HG02885 (cell line): ENCODE results near the gene PVALEF.

Experiments
- ATAC-seq: cut with Tn5 transposase; IDR thresholded peaks from one replicate; pipeline ENCODE4 v1.9.1; 2021; ENCODE audit warnings: mild to moderate bottlenecking; ENCODE audit not compliant: unreplicated experiment, poor library complexity

PVALEF gene

DNA sequence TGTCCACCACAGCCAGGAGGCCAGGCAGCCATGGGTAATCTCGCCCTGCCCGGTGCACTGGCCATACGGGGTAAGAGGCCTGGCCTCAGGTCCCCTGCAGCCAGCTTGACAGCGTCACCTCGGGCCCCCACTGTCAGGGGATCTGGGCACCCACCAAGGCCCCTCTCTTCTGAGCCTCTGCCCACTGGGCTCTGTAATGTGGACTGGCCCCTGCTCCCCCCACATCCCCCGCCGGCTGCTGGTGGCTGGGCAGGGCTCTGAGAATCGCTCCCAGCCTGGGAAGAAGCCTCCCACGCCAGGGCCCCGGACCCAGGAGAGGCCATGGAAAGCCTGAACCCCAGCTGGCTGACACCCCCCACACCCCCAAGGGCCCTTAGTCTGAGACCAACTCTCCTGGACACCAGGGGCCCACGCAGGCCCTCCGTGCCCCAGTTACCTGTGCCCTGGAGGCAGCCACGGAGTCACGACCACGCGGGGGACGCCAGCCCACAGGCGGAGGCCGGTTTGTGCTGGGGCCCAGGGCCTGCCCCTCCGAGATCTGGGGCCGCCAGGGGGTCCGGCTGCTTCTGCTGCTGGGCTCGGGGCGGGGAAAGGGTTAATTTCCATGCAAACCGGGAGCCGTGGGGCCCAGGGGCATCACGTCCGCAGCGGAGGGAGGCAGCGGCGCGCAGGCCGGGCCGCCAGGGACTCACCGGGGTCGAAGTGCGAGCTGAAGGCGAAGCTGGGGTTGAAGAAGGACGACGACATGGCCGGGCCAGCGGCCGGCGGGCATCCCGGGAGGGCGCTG, at the start of gene PVALEF:
TSS of gene PVALEF (plus strand) at position 262 of the 787 bp plus-strand sequence. CDS start 15,720 bp downstream, outside the sequence.
- ATAC-seq, result no peak

DNA sequence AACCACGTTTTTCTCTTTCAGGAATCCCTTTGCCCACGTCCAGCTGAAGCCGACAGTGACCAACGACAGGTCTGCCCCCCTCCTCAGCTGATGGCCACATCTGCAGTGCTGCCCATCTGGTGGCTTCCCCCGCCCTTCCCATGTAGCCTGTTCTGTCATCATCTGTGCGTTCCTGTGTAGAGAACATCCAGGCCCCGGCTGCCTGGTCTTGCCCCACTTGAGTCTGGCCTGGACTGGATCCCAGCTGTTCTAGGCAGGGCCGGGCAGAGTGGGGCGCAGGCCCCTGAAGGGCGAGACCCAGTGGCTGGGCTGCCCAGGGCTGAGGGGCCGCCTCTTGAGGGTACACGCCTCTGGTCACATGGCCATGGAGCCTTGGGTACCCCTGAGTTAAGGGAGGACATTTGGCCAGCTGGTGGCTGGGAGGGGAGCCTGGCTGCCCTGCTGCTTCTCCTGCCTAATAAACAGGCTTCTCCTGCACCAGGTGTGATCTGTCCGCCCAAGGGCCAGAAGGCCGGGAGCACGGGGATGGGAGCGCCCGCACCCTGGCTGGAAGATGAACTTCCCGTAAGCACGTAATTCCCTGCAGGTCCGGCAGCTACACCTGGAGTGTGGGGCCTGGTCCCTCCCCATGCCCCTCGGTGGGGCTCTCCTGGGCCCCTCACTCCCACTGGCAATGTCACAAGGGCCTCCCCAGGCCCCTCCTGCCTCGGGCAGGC, 49.4 kb upstream of the PVALEF start:
- no peak for ATAC-seq

DNA sequence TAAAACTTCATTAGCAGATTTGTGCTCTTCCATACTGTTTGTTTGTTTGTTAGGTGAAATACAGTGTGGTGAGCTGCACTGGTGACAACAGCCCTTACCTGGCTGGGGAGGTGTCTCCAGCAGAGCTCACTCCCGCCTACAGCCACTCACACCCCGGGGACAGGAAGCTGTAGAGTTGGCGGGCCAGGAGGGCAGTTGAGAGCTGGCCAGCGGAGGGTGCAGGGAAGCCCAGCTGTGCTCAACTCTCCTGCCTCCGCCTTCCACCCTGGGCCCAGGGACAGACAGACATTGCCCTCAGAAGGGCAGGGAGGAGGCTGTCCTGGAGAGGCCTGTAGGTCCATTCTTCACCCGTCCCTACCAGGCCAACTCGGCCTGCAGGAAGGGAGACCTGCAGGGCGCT, 48.6 kb upstream of the PVALEF start:
- ATAC-seq, result no peak

DNA sequence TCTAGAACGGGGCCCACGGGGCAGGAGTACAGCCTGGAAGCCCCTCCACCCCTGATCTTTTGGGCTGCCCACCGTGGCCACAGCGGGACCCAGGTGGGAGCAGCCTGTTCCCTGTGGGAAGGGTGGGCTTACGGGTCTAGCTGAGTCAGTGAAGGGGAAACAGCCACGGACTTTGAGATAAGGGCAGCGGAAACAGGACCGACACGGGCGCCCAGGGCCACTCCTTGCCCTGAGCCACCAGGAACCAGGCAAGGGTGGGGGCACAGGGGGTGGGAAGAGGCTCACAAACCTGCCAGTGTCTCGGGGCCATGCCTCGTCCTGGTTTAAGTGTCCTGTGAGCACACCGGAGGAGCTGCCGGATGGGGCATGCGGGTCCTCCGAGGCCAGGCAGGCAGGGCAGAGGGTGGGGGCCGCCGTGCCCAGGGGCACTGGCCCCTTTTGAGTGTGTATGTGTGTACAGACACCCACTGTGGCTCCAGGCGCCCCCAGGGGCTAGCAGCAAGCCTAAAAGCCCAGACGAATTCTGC, 47.6 kb upstream of the PVALEF start:
- ATAC-seq, result no peak

DNA sequence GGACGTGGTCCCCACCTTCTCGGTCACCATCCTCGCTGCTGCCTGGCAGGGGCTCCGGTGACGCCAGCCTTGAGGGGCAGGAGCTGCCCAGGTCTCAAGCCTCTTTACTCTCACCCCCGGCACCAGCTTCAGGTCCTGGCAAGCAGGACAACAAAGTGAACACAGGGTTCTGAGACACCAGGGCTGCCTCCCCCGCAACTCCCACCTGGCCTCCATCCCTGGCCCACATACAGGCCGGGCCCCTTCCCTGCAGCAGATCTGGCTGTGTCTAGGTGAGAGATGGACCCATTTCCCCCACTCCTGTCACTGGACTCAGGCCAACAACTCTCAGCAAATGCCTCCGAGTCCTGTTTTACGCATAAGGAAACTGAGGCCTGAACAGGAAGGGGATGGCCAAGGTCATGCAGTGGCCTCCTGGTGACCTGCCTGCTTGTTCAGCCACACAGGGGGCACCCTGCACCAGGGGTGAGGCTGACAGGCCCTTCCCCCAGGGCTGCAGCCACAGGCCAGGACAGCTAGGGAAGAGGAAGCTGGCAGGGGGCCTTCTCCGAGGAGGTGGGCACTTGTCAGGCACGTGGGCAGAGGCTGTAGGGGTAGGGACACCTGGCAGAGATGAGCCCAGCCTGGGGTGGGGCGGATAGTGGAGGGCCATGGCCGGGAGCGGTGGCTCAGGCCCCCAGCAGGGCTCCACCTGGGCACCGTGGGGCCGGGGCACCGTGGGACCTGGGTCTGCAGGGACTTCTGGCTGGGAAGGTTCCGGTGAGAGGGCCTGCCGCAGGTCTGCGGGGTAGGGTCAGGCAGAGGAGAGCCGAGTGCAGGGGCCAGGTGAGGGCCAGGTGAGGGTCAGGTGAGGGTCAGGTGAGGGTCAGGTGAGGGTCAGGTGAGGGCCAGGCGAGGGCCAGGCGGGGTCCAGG, 46.7 kb upstream of the PVALEF start:
- ATAC-seq, result no peak

DNA sequence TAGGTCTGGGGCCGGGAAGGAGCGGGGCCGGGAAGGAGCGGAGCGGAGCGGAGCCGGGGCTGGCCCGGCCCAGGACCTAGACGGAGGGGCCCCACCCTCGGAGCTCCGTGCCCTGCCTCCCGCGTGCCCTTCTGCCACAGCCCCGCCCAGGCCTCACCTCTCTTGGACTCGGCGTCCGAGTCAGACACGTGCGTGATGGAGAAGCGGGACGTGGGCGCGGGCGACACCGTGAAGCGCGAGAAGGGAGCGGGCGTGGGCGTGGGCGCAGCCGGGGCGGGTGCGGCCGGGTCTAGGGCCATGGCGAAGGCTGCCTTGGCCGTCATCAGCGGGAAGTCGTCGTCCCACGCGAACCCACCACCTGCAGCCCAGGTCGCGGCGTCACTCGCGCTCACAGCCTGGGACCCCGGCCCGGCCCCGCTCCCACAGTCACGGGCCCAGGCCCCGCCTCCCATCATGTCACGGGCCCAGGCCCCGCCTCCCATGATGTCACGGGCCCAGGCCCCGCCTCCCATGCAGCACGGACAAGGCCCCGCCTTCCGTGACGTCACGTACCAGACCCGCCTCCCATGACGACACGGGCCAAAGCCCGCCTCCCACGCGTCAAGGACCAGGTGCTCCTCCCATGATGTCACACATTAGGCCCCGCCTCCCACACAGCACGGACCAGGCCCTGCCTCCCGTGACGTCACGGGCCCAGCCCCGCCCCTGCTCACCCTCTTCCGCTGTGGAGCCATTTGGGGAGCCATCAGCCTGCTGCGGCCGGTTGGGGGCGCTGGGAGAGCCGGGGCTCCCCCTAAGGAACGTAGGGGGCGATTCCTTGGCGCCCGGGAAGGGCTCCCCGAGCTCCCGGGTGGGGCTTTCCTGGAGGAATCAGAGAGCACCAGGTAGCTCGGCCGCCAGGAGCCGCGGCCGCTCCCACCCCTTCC, 45.8 kb upstream of the PVALEF start:
- peak; percentile 48 for ATAC-seq

DNA sequence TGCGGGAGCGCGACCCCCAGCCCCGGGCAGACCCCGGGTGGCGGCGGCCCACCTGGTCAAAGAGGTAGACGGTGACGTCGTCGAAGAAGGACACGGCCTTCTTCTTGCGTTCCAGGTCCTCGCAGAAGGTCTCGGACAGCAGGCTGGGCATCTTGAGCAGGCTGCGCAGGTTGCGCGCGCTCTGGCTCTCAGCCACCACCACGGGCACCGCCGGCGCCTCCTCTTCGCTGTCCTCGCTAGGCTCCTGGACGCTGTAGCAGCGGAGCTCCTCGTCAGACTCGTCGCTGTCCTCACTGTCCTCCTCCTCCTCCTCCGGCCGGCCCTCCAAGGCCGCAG, 45.2 kb upstream of the PVALEF start:
- no peak for ATAC-seq

DNA sequence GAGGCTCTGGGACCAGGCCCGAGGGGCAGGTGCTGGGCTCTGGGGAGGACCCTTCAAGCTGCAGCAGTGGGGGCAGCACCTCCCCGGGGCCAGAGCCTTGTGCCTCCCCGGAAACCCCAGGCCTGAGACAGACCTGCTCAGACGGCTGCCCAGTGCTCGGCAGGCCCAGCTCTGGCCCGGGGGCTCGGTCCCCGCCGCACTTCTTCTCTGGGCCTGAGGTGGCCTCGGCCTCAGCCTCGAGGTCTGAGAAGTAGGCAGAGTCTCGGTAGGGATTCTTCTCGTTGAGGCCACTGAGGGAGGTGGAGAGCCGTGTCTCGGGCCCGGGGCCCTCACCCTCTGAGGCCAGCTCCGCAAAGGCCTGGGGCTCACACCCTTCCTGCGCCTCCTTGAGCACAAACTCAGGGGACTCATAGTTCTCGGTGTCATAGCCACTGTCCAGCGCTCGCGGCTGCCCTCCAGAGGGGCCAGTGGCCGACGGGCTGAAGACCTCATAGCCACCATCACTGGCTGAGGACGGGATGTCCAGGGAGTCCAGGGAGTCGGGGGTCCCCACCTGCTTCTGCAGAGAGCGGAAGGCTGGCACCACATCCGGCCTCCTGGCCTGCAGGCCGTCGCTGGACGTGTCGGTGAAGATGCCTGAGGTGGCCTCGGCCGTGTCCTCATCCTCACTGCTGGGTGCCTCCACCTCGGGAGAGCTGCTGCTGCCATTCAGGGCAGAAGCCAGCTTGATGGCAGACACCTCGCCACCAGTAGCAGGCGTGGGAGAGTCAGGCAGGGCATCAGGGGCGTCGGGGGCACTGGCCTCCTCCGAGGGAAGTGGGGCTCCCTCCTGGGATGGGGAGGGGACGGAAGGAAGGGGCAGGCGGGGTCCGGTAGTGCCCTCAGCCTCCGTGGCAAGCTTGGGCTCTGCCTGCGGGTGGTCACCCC, 44.3 kb upstream of the PVALEF start:
- no peak for ATAC-seq

DNA sequence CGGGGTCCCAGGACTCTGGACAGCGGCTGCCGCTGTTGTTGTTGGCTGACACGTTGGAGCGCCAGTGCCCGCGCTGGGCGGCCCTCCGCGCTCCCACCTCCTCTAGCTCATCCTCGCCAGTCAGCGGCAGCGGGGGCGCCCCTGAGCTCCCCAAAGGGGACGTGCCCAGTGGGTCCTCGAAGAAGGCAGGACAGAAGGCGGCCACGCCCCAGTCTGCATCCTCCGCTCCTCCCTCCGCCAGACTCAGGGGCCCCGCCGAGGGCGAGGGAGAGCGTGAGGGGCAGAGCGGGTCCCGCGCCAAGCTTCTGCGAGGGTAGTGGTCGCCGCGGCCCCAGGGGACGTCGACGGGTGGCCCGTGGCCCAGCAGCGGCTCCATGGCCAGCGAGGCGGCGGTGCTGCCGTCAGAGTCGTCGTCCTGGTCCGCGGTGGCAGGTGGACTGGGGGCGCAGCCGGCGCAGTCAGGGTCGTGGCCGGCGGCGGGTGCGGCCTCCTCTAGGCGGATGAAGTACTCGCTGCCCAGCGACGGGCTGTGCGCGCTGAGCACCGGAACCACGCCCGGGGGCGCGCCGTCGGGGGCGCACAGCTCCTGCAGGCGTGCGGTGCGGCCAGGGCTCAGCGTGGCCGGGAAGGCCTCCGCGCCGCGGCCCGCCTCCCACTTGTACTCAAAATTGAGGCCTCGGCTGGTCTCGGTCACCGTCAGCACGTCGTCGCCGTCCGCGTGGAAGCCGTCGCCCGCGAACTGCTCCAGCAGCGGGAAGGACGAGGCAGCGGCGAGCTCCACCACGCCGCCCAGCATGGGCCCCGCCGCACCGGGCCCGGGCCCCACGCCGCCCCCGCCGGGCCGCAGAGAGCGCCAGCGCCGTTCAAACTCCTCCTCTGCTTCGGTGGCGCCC, 43.2 kb upstream of the PVALEF start:
- no peak for ATAC-seq

DNA sequence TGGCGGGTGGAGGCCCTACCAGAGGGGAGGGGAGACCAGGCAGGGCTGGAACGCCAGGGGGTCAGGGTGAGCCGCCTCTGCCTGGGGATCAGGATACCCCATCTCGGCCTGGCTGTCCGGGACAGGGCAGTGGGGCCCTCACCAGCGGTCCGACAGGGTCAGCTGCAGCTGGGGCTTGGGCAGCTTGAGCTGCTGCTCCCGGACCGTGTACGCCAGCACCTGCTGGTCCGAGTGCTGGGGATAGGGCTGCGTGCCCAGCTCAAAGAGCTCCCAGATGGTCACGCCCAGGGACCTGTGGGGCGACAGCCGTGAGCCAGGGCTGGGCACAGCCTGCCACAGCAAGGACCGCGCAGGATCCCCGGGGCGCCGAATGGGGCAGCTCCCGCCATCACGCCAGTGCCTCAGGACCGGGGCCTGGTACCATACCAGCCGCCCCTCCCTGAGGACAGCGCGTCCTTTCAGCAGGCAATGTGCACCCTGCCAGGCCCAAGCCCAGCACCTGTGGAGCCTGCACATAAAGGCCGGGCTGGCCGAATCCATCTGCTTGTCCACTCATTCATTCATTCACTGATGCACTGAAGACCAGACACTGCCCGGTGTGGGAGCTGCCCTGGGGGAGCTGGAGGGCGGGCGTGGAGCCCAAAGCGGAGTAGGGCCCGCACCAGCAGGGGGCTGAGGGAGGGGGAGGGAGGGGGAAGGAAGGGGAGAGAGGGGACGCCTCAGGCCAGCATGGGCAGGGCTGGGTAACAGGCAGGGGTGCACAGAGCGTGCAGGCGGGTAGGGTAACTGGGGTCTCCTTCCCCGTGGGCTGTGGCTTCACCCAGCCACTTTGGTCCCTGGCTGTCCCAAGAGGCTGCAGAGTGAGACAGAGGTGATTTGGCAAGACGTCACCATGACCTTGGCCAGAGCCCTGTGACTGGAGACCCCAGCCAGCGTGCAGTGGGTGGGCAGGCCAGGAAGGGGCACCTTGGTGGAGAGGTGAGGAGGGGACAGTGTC, 42.0 kb upstream of the PVALEF start:
- ATAC-seq, result no peak

DNA sequence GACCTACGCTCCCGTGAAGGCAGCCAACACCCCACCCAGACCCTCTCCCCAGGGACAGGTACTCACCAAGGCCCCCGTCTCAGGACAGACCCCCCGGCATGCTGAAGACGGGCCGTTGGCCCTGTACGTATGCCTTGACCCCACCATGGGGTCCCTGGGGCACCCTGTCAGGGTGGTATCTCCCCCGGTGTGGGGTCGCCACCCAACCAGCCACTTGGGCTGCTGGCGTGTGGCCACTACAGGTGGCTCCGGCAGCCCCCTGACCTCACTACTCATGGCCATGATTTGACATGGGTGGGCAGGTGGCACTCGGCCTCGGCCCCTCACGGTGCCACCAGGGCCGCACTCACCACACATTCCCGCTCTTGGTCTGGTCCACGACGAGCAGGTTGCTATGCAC, 40.9 kb upstream of the PVALEF start:
- ATAC-seq, result no peak

DNA sequence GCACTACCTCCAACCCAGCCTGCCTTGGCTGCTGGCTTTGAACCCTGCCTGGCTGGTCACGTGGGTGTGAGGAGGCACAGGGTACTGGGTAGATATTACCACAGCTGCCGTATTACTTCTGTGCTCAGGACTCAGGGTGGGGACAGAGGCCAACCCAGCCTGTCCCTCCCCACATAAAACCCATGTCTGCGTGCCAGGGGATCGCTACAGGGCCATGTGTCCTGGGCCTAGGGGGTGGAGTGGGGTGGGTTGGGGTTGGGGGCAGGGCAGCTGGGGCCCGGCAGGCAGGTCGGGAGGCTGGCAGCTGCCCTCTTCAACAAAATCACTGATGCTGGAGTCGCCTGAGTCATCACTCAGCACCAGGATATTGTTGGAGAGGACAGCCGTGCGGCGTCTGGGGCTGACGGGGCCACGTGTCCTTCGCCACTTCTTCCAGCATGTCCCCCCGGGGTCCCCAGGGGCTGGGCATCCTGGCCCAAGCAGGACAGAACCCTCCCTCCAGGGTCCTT, 39.7 kb upstream of the PVALEF start:
- ATAC-seq, result no peak

DNA sequence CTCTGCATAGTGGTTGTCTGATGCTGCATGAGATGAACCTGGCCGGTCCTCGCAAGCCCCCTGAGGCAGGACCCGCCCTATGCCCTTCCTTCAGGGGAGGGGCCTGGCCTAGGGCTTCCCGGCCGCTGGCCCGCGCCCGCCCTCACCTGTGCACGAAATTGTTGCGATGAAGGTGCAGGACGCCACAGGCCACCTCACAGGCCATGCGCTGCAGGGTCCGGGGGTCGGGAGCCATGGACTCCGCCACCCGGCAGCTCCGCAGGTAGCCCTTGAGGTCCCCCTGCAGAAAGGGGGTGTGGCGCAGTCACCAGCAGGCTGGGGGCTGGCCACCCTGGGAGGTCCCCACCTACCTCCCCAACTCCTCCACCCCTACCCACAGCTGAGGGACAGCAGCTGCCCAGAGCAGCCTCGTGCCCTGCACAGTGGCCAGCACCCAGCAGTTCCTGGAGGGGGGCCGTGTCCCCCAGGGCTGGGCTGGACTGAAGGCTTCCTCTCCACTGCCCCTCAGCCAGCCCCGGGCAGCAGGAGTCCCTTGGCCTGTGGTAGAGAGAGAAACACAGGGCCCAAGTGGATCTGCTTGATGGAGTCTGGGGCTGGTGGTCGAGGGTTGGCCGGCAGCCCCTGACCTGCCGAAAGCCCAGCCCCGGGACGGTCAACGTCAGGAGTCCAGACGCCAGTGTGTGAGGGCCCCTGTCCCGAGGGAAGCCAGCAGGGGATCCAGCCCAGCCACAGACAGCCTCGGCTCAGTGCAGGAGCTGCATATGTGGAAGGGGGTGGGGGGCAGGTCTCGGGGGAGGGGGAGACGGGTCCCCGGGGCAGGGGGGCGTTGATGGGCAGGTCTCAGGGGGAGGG, 38.8 kb upstream of the PVALEF start:
- no peak for ATAC-seq

DNA sequence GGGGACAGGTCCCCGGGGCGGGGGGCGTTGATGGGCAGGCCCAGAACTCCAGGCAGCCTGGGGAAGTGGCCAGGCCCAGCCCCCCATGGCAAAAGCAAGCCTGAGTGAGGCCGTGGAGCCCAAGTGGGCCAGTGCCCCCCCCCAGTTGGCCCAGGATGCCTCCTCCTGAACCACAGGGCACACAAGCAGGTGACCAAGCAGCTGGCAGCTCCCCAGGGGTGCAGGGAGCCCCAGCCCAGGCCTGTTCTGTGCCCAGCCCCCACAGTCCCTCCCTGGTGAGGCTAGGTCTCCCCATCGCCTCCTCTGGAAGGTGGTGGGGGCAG, 38.2 kb upstream of the PVALEF start:
- no peak for ATAC-seq

DNA sequence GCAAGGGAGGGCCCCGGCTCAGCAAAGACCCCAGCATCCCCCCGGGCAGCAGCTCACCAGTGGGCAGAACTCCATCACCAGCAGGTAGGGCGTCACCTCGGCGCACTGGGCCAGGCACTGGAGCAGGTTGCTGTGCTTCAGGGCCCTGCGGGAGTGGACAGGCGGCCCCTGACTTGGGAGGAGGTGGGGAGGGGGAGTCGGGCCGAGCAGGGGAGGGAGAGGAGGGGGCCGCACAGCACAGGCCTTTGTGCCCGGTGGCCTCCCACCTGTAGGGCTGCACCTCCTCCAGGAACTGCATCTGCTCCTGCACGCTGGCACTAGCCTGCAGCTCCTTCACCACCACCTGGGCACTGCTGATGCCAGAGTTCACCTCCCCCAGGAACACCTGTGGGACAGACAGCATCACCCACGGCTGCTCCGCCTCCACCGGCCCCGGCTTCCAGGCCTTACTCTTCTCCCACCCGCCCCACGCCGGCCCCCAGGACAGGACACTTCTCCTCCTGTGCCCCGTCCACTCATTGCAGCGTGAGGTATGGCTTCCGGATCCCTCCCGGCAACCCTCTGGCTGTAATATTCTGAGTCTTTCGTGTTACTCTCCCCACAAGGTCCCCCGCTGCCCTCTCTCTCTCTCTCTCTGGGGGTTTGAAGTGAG, 37.7 kb upstream of the PVALEF start:
- no peak for ATAC-seq
